K562 (cell line): Measurements from ENCODE around the gene CLIC5. TPM values are rescaled to one million over a fixed set of nuclear protein-coding genes. Genes with fewer than 3 reads are reported as not detected.

Experiments used
- ATAC-seq: fragments of 200-7000 bp; cut with Tn5 transposase; 3 replicates; pipeline ENCODE4 v1.9.1; 2020; ENCODE audit warnings: moderate library complexity
- BruUV-seq: library from RNA; stranded (reverse); fragments of 400-500 nt; replicated peaks from 2 replicates; lab custom pipeline; 2021; lab: Mats Ljungman, UMichigan
- CTCF ChIA-PET: fragments of 300-600 bp; formaldehyde crosslinking; extraction: SDS; loops from one replicate; lab custom pipeline; 2021; ENCODE audit warnings: low intra/inter-chr PET ratio; lab: Yijun Ruan, JAX
- POLR2A ChIA-PET: fragments of 300-600, 350-650 bp; sonication (Branson Sonifier 250); formaldehyde crosslinking; extraction: SDS; loops from one replicate; lab custom pipeline; 2021; ENCODE audit warnings: antibody characterized with exemption, inconsistent platforms; lab: Yijun Ruan, JAX
- DNase-seq, 4 experiments: peaks; one replicate each; pipeline versions ENCODE4 v3.0.0 to v3.0.0-alpha.2; 2011 to 2018; ENCODE audit warnings: low spot score in 3 of 4, mixed read lengths in 3 of 4; ENCODE audit errors: extremely low read depth in 1 of 4
- FAIRE-seq: peaks from 2 replicates; lab custom pipeline; 2011; peaks lifted over from hg19 to GRCh38; lab: Jason Lieb, UNC
- H2AFZ ChIP-seq: 2 replicates; pipeline ENCODE4 v1.6.0; 2011; ENCODE audit warnings: low read depth, low read length, control low read depth, inconsistent platforms
- H3K27ac ChIP-seq: fragments of 200-600 bp; 3 replicates; pipeline ENCODE4 v1.8.0; 2011; ENCODE audit warnings: low read depth, mild to moderate bottlenecking, control low read depth, inconsistent platforms, low read length, moderate library complexity, mixed read lengths; ENCODE audit errors: extremely low read depth
- H3K27me3 ChIP-seq, 2 experiments: fragments of 300-600 bp in 1 of 2; 2 replicates in 1 of 2; 3 replicates in 1 of 2; pipeline versions ENCODE4 v1.6.0 to v1.8.0; 2011; ENCODE audit warnings: inconsistent platforms in 2 of 2, low read length in 2 of 2, mild to moderate bottlenecking in 1 of 2, mixed read lengths in 1 of 2, moderate library complexity in 1 of 2; ENCODE audit not compliant: control insufficient read depth in 2 of 2, insufficient read depth in 2 of 2
- H3K36me3 ChIP-seq: fragments of 300-600 bp; 3 replicates; pipeline ENCODE4 v1.8.0; 2011; ENCODE audit warnings: mild to moderate bottlenecking, low read length, inconsistent platforms; ENCODE audit not compliant: control insufficient read depth, insufficient read depth
- H3K4me1 ChIP-seq, 2 experiments: fragments of 200-600 bp in 1 of 2; replicated peaks in 1 of 2; 2 replicates in 1 of 2; 3 replicates in 1 of 2; pipeline versions ENCODE4 v1.5.1 to v1.8.0; 2011; ENCODE audit warnings: inconsistent platforms in 2 of 2, low read length in 2 of 2, mild to moderate bottlenecking in 1 of 2, mixed read lengths in 1 of 2, moderate library complexity in 1 of 2; ENCODE audit not compliant: control insufficient read depth in 2 of 2, insufficient read depth in 2 of 2
- H3K4me2 ChIP-seq: 2 replicates; pipeline ENCODE4 v1.6.1; 2011; ENCODE audit warnings: low read length, control low read depth, inconsistent platforms, mixed read lengths; ENCODE audit not compliant: insufficient read depth
- H3K4me3 ChIP-seq: fragments of 200-600 bp; sonication (generic), shearing (Covaris generic); 2 replicates; pipeline ENCODE4 v1.5.1; 2016; ENCODE audit warnings: control low read depth, inconsistent platforms
- H3K79me2 ChIP-seq: fragments of 200-600 bp; 3 replicates; pipeline ENCODE4 v1.8.0; 2011; ENCODE audit warnings: low read length, inconsistent platforms; ENCODE audit not compliant: control insufficient read depth, insufficient read depth
- H3K9ac ChIP-seq, 2 experiments: 2 replicates each; pipeline versions ENCODE4 v1.6.0 to v1.6.1; 2011; ENCODE audit warnings: low read depth in 2 of 2, low read length in 2 of 2, control low read depth in 1 of 2, inconsistent platforms in 1 of 2, mild to moderate bottlenecking in 1 of 2, mixed read lengths in 1 of 2; ENCODE audit not compliant: insufficient read depth in 1 of 2
- H3K9me1 ChIP-seq: one replicate; pipeline ENCODE4 v1.6.0; 2011; ENCODE audit warnings: inconsistent platforms, mild to moderate bottlenecking, low read length, moderate library complexity; ENCODE audit not compliant: control insufficient read depth, insufficient read depth
- H3K9me3 ChIP-seq: replicated peaks from 2 replicates; pipeline ENCODE4 v1.5.1; 2011; ENCODE audit warnings: low read depth, low read length, inconsistent platforms; ENCODE audit not compliant: control insufficient read depth, insufficient read depth
- H4K20me1 ChIP-seq: replicated peaks from 2 replicates; pipeline ENCODE4 v1.6.1; 2011; ENCODE audit warnings: low read length, inconsistent platforms, mixed read lengths; ENCODE audit not compliant: control insufficient read depth, insufficient read depth
- CC2D1A ChIP-seq: fragments of 450-650 bp; IDR thresholded peaks from 2 replicates; pipeline ENCODE4 v1.6.1; 2017; ENCODE audit warnings: mild to moderate bottlenecking
- CEBPG ChIP-seq, 3 experiments: fragments of 200-800 bp in 1 of 3; sonication (Bioruptor generic) in 1 of 3; sonication (generic) in 1 of 3; formaldehyde crosslinking in 1 of 3; IDR thresholded peaks in 2 of 3; conservative IDR thresholded peaks in 1 of 3; 2 replicates each; pipeline versions ENCODE4 v1.6.1 to v1.8.0; 2016 to 2022; ENCODE audit warnings: missing compliant biosample characterization in 2 of 3, missing genetic modification characterization in 2 of 3, mild to moderate bottlenecking in 1 of 3, missing genetic modification reagents in 1 of 3
- CHD1 ChIP-seq: fragments of 200-600 bp; sonication (generic); IDR thresholded peaks from one replicate; pipeline ENCODE4 v1.6.1; 2012; ENCODE audit warnings: mild to moderate bottlenecking, moderate library complexity, low read length, inconsistent platforms
- JUNB ChIP-seq: fragments of 450-650 bp; formaldehyde crosslinking; conservative IDR thresholded peaks from 2 replicates; pipeline ENCODE4 v1.4.0; 2020; ENCODE audit warnings: mild to moderate bottlenecking
- MTA2 ChIP-seq: fragments of 450-650 bp; IDR thresholded peaks from 2 replicates; pipeline ENCODE4 v1.6.1; 2016; ENCODE audit warnings: low read depth
- ZNF175 ChIP-seq: fragments of 200-800 bp; sonication (Bioruptor generic); IDR thresholded peaks from 2 replicates; pipeline ENCODE4 v1.6.1; 2016; ENCODE audit warnings: low read depth, mild to moderate bottlenecking, missing genetic modification characterization, missing compliant biosample characterization
- WGBS: fragments of 100-300 bp; shearing (Covaris generic); methylation state at CpG from one replicate; pipeline ENCODE4 v1.1.6; 2016; ENCODE audit warnings: low coverage, mixed read lengths; ENCODE audit not compliant: insufficient coverage; ENCODE audit errors: missing lambda C conversion rate; 5-methylcytosine and 5-hydroxymethylcytosine counted together
- in situ Hi-C: fragments of 300-500 bp; cut with MboI; formaldehyde crosslinking; loops from 4 replicates; pipeline ENCODE4 v1.15.0; 2018; ENCODE audit warnings: inconsistent platforms, mixed read lengths
- intact Hi-C: fragments of 100-400 bp; cut with micrococcal nuclease; formaldehyde crosslinking; loops from 2 replicates; pipeline ENCODE4 v1.14.2; 2022
- polyA plus RNA-seq, 8 experiments: library from polyadenylated mRNA; depleted of rRNA in 4 of 8; stranded (reverse) in 5 of 8; unstranded in 3 of 8; fragments of >200 nt; fragmentation: Nextera tagmentation in 2 of 8; fragmentation: Illumina TruSeq in 1 of 8; extraction: Ambion mirVana in 2 of 8; extraction: Trizol in 1 of 8; gene quantifications; 2 replicates each; pipeline versions ENCODE4 v1.2.1 to v1.2.3, GENCODE V29; 2011 to 2014; ENCODE audit warnings: inconsistent platforms in 1 of 8, missing spikeins in 1 of 8
- total RNA-seq, 7 experiments: library from RNA; depleted of rRNA in 6 of 7; stranded (reverse); fragments of >200 nt in 6 of 7; fragmentation: Illumina TruSeq in 2 of 7; extraction: Trizol in 2 of 7; gene quantifications; 2 replicates each; pipeline versions ENCODE4 v1.2.1 to v1.2.3, GENCODE V29; 2011 to 2021; ENCODE audit warnings: low replicate concordance in 1 of 7
- TF ChIP-seq, protein P1 (sequence below): sonication (generic); formaldehyde crosslinking; IDR thresholded peaks from 2 replicates; pipeline ENCODE4 v1.8.1; 2022; ENCODE audit warnings: missing genetic modification reagents
- TF ChIP-seq, protein P2 (sequence below): fragments of 250-450 bp; sonication (Bioruptor Pico); IDR thresholded peaks from 2 replicates; pipeline ENCODE4 v1.5.0; 2021
- TF ChIP-seq, protein P3 (sequence below): fragments of 450-650 bp; IDR thresholded peaks from 2 replicates; pipeline ENCODE4 v1.6.1; 2016; ENCODE audit warnings: borderline replicate concordance
- TF ChIP-seq, protein P4 (sequence below): fragments of 450-650 bp; IDR thresholded peaks from 2 replicates; pipeline ENCODE4 v1.6.1; 2016; ENCODE audit warnings: low read depth

The CLIC5 gene
- total and polyA plus RNA-seq, 9 of the 15 experiments (the other 6 are each of a cell fraction or from before 2014, with no cell fraction given), result 0.31 TPM; not detected in 8

DNA sequence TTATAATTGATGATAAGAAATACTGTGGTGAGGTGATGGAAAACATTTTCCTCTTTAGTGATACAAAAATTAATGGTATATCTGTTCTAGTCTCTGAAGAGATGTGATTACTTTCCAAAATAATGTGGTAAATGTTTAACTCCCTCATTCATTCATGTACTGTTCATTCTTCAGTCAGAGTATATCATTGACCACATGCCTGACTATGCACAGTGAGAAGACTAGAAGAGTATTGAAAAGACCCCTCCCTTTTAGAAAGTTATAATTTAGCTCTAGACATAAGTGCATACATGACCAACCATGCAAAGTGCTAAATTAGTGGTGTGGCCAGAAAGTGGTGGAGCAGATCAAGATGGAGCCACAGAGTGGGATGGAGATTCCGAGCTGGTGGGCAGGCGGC is 133.0 kb downstream of the CLIC5 start:
- no peaks in the 10 kb centered on the region for H3K36me3 ChIP-seq
- in situ Hi-C loops, result no loop called here
- intact Hi-C loops, result no loop called here
- FAIRE-seq (no peak), DNase-seq (no peak), ATAC-seq (no peak)
- H3K27ac ChIP-seq, result no peak overlapping the region
- H3K4me2 ChIP-seq, result no peak overlapping the region
- H3K79me2 ChIP-seq, result no peaks in the 10 kb centered on the region
- H3K4me3 ChIP-seq, result no peak overlapping the region
- H3K9me3 ChIP-seq, result no peaks in the 10 kb centered on the region
- ChIA-PET POLR2A (no interaction called here), CTCF (no interaction called here)
- no peak overlapping the region for H2AFZ ChIP-seq
- 4% methylated on average over 2 of the region's 2 CpGs for WGBS
- H3K9me1 ChIP-seq, result no peaks in the 10 kb centered on the region
- no peaks in the 10 kb centered on the region; a peak in 1 of 5 replicates for H3K4me1 ChIP-seq
- no TSS peak for BruUV-seq
- no peaks in the 10 kb centered on the region for H4K20me1 ChIP-seq
- peaks cover 4 to 5% of the 10 kb centered on the region in 2 experiments; a peak in 3 of 5 replicates for H3K27me3 ChIP-seq
- H3K9ac ChIP-seq, result no peak overlapping the region
- TF ChIP-seq, protein P1, sequence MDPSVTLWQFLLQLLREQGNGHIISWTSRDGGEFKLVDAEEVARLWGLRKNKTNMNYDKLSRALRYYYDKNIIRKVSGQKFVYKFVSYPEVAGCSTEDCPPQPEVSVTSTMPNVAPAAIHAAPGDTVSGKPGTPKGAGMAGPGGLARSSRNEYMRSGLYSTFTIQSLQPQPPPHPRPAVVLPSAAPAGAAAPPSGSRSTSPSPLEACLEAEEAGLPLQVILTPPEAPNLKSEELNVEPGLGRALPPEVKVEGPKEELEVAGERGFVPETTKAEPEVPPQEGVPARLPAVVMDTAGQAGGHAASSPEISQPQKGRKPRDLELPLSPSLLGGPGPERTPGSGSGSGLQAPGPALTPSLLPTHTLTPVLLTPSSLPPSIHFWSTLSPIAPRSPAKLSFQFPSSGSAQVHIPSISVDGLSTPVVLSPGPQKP (CRISPR knock-in tag), result no peak
- no peak for TF ChIP-seq JUNB (CRISPR knock-in tag)
- no peak for TF ChIP-seq CEBPG (CRISPR knock-in tag; IDR thresholded peaks at IDR 0.05)
- TF ChIP-seq CEBPG (tag; conservative IDR thresholded peaks at IDR 0.05 in 1 of 2, IDR thresholded peaks at IDR 0.05 in 1 of 2), result no peak
- TF ChIP-seq MTA2, result no peak
- no peak for TF ChIP-seq ZNF175 (CRISPR knock-in tag)
- TF ChIP-seq, protein P2, sequence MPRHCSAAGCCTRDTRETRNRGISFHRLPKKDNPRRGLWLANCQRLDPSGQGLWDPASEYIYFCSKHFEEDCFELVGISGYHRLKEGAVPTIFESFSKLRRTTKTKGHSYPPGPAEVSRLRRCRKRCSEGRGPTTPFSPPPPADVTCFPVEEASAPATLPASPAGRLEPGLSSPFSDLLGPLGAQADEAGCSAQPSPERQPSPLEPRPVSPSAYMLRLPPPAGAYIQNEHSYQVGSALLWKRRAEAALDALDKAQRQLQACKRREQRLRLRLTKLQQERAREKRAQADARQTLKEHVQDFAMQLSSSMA (CRISPR knock-in tag), result no peak
- TF ChIP-seq CC2D1A, result no peak
- TF ChIP-seq, protein P3, sequence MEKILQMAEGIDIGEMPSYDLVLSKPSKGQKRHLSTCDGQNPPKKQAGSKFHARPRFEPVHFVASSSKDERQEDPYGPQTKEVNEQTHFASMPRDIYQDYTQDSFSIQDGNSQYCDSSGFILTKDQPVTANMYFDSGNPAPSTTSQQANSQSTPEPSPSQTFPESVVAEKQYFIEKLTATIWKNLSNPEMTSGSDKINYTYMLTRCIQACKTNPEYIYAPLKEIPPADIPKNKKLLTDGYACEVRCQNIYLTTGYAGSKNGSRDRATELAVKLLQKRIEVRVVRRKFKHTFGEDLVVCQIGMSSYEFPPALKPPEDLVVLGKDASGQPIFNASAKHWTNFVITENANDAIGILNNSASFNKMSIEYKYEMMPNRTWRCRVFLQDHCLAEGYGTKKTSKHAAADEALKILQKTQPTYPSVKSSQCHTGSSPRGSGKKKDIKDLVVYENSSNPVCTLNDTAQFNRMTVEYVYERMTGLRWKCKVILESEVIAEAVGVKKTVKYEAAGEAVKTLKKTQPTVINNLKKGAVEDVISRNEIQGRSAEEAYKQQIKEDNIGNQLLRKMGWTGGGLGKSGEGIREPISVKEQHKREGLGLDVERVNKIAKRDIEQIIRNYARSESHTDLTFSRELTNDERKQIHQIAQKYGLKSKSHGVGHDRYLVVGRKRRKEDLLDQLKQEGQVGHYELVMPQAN, result no peak
- no peak for TF ChIP-seq CHD1
- TF ChIP-seq, protein P4, sequence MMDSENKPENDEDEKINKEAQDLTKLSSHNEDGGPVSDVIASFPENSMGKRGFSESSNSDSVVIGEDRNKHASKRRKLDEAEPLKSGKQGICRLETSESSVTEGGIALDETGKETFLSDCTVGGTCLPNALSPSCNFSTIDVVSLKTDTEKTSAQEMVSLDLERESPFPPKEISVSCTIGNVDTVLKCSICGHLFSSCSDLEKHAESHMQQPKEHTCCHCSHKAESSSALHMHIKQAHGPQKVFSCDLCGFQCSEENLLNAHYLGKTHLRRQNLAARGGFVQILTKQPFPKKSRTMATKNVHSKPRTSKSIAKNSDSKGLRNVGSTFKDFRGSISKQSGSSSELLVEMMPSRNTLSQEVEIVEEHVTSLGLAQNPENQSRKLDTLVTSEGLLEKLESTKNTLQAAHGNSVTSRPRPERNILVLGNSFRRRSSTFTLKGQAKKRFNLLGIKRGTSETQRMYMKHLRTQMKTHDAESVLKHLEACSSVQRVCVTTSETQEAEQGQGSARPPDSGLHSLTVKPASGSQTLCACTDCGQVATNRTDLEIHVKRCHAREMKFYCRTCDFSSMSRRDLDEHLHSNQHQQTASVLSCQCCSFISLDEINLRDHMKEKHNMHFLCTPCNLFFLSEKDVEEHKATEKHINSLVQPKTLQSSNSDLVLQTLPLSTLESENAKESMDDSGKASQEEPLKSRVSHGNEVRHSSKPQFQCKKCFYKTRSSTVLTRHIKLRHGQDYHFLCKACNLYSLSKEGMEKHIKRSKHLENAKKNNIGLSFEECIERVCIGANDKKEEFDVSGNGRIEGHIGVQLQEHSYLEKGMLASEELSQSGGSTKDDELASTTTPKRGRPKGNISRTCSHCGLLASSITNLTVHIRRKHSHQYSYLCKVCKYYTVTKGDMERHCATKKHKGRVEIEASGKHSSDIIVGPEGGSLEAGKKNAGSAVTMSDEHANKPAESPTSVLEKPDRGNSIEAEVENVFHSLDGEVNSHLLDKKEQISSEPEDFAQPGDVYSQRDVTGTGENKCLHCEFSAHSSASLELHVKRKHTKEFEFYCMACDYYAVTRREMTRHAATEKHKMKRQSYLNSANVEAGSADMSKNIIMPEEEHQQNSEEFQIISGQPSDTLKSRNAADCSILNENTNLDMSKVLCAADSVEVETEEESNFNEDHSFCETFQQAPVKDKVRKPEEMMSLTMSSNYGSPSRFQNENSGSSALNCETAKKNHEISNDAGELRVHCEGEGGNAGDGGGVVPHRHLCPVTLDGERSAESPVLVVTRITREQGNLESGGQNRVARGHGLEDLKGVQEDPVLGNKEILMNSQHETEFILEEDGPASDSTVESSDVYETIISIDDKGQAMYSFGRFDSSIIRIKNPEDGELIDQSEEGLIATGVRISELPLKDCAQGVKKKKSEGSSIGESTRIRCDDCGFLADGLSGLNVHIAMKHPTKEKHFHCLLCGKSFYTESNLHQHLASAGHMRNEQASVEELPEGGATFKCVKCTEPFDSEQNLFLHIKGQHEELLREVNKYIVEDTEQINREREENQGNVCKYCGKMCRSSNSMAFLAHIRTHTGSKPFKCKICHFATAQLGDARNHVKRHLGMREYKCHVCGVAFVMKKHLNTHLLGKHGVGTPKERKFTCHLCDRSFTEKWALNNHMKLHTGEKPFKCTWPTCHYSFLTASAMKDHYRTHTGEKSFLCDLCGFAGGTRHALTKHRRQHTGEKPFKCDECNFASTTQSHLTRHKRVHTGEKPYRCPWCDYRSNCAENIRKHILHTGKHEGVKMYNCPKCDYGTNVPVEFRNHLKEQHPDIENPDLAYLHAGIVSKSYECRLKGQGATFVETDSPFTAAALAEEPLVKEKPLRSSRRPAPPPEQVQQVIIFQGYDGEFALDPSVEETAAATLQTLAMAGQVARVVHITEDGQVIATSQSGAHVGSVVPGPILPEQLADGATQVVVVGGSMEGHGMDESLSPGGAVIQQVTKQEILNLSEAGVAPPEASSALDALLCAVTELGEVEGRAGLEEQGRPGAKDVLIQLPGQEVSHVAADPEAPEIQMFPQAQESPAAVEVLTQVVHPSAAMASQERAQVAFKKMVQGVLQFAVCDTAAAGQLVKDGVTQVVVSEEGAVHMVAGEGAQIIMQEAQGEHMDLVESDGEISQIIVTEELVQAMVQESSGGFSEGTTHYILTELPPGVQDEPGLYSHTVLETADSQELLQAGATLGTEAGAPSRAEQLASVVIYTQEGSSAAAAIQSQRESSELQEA, result no peak
